Osteocyte (in vitro differentiated cells): ENCODE measurements around the gene KCNK4. TPM values are rescaled to one million over a fixed set of nuclear protein-coding genes. Genes with fewer than 3 reads are reported as not detected.

Experiments
- DNase-seq: peaks from one replicate; pipeline ENCODE4 v3.0.0; 2021; ENCODE audit warnings: mixed read lengths; ENCODE audit not compliant: unreplicated experiment; ENCODE audit errors: extremely low spot score
- H3K27ac Mint-ChIP-seq: one replicate; pipeline ENCODE4 v1.8.0; 2021; ENCODE audit warnings: mild to moderate bottlenecking, mixed read lengths; ENCODE audit not compliant: unreplicated experiment
- H3K27me3 Mint-ChIP-seq: one replicate; pipeline ENCODE4 v1.8.0; 2021; ENCODE audit warnings: mixed read lengths; ENCODE audit not compliant: unreplicated experiment
- H3K36me3 Mint-ChIP-seq: one replicate; pipeline ENCODE4 v1.8.0; 2021; ENCODE audit warnings: mixed read lengths; ENCODE audit not compliant: unreplicated experiment
- H3K4me1 Mint-ChIP-seq: one replicate; pipeline ENCODE4 v1.8.0; 2021; ENCODE audit warnings: mixed read lengths; ENCODE audit not compliant: unreplicated experiment
- H3K4me3 Mint-ChIP-seq: one replicate; pipeline ENCODE4 v1.8.0; 2021; ENCODE audit warnings: mild to moderate bottlenecking, moderate library complexity, mixed read lengths; ENCODE audit not compliant: unreplicated experiment
- H3K9me3 Mint-ChIP-seq: one replicate; pipeline ENCODE4 v1.8.0; 2021; ENCODE audit warnings: mixed read lengths; ENCODE audit not compliant: unreplicated experiment
- CTCF ChIP-seq: fragments of 200-600 bp; sonication (generic); IDR thresholded peaks from 2 replicates; pipeline ENCODE4 v1.5.0; 2021; ENCODE audit warnings: antibody characterized with exemption, mild to moderate bottlenecking, moderate library complexity
- total RNA-seq: library from RNA; stranded (reverse); gene quantifications from 2 replicates; pipeline ENCODE4 v1.2.1, GENCODE V29; 2021

The KCNK4 gene
- total RNA-seq, 1 donor from 2014 or later: 0.43 TPM

- H3K27me3 Mint-ChIP-seq: no peaks in the 10 kb centered on the region
- no peak for DNase-seq
- peaks cover 8% of the 10 kb centered on the region for H3K36me3 Mint-ChIP-seq
- no peak overlapping the region for H3K4me3 Mint-ChIP-seq
- peaks cover 21% of the 10 kb centered on the region for H3K4me1 Mint-ChIP-seq
- no peaks in the 10 kb centered on the region for H3K9me3 Mint-ChIP-seq
- no peak for TF ChIP-seq CTCF
- H3K27ac Mint-ChIP-seq: peak overlapping the region; percentile 54
These were observed 15.3 kb upstream of the KCNK4 start for GRCh38 chr11:64275841-64276240.

GRCh38 chr11:64276653-64277431, 14.3 kb upstream of the KCNK4 start:
- DNase-seq: peak; percentile 91
- H3K4me3 Mint-ChIP-seq: no peak overlapping the region
- peak overlapping the region; percentile 87 for H3K27ac Mint-ChIP-seq
- no peaks in the 10 kb centered on the region for H3K9me3 Mint-ChIP-seq
- H3K27me3 Mint-ChIP-seq: no peaks in the 10 kb centered on the region
- H3K36me3 Mint-ChIP-seq: peaks cover 11% of the 10 kb centered on the region
- H3K4me1 Mint-ChIP-seq: peaks cover 19% of the 10 kb centered on the region
- TF ChIP-seq CTCF: no peak

- no peaks in the 10 kb centered on the region for H3K27me3 Mint-ChIP-seq
- no peak overlapping the region for H3K27ac Mint-ChIP-seq
- no peak overlapping the region for H3K4me3 Mint-ChIP-seq
- H3K36me3 Mint-ChIP-seq: peaks cover 17% of the 10 kb centered on the region
- TF ChIP-seq CTCF: no peak
- no peak for DNase-seq
- peaks cover 21% of the 10 kb centered on the region for H3K4me1 Mint-ChIP-seq
- no peaks in the 10 kb centered on the region for H3K9me3 Mint-ChIP-seq
These were observed 12.4 kb upstream of the KCNK4 start for GRCh38 chr11:64278576-64279190.

GRCh38 chr11:64281957-64282770, 8.9 kb upstream of the KCNK4 start:
- no peaks in the 10 kb centered on the region for H3K9me3 Mint-ChIP-seq
- DNase-seq: no peak

More at GRCh38 chr11:64281957-64282770, 8.9 kb upstream of the KCNK4 start:
- no peak overlapping the region for H3K27ac Mint-ChIP-seq
- no peaks in the 10 kb centered on the region for H3K27me3 Mint-ChIP-seq
- no peak for TF ChIP-seq CTCF
- H3K36me3 Mint-ChIP-seq: peaks cover 17% of the 10 kb centered on the region
- peaks cover 24% of the 10 kb centered on the region for H3K4me1 Mint-ChIP-seq
- no peak overlapping the region for H3K4me3 Mint-ChIP-seq
